ENCODE data around the gene MED12. TPM values are rescaled to one million over a fixed set of nuclear protein-coding genes. Genes with fewer than 3 reads are reported as not detected.

The MED12 gene
- total RNA-seq, 4 donors from 2014 or later: 26.5 to 41.4 (median 40.0) TPM

GRCh38 chrX:71154641-71155040, 36.2 kb downstream of the MED12 start:
- in situ Hi-C loops (cut with MboI; ENCODE audit: low pct_ligation_motif_present in 1 of 4, low pct_unique_long_range_greater_than_20kb in 1 of 4, low sequenced_read_pairs in 3 of 4): loop anchor here in 2 of 4 donors (25.0 kb wide), 2 partner anchors 167 to 392 kb away; no protein-coding TSS in a partner anchor
- H3K27me3 ChIP-seq: no peaks in the 10 kb centered on the region

GRCh38 chrX:71158603-71159002, 40.2 kb downstream of the MED12 start:
- no peaks in the 10 kb centered on the region for H3K9me3 ChIP-seq
- H3K36me3 ChIP-seq: no peaks in the 10 kb centered on the region
- WGBS, 2 donors (ENCODE audit: low coverage in 1 of 2): 90% methylated on average over 6 of the region's 6 CpGs; no CpG with 5 or more reads in 1 of the 2 donors
- H3K4me1 ChIP-seq: no peaks in the 10 kb centered on the region
- TF ChIP-seq POLR2AphosphoS5 (IDR thresholded peaks at IDR 0.05): no peak
- no peak for TF ChIP-seq CTCF (IDR thresholded peaks at IDR 0.05)
- no peak for TF ChIP-seq POLR2A (IDR thresholded peaks at IDR 0.05)
- TF ChIP-seq EP300 (IDR thresholded peaks at IDR 0.05; ENCODE audit: low read depth): no peak
- DNase-seq: no peak
- no peaks in the 10 kb centered on the region for H3K27me3 ChIP-seq
- H3K4me3 ChIP-seq: no peak overlapping the region
- no peak overlapping the region for H3K27ac ChIP-seq
- intact Hi-C loops (cut with DNase I; ENCODE audit: low total_unique reads) (no loop called here), in situ Hi-C loops (cut with MboI; ENCODE audit: low pct_ligation_motif_present in 1 of 4, low pct_unique_long_range_greater_than_20kb in 1 of 4, low sequenced_read_pairs in 3 of 4) (loop anchor here in 2 of 4 donors (25.0 kb wide), 2 partner anchors 171 to 396 kb away; no protein-coding TSS in a partner anchor)

More at GRCh38 chrX:71154641-71155040, 36.2 kb downstream of the MED12 start:
- H3K4me3 ChIP-seq: no peak overlapping the region
- H3K27ac ChIP-seq: no peak overlapping the region
- 57% methylated on average over 3 of the region's 3 CpGs; no CpG with 5 or more reads in 1 of the 2 donors for WGBS, 2 donors (ENCODE audit: low coverage in 1 of 2)
- no peaks in the 10 kb centered on the region for H3K4me1 ChIP-seq
- TF ChIP-seq POLR2AphosphoS5 (IDR thresholded peaks at IDR 0.05) (no peak), EP300 (IDR thresholded peaks at IDR 0.05; ENCODE audit: low read depth) (no peak), POLR2A (IDR thresholded peaks at IDR 0.05) (no peak), CTCF (IDR thresholded peaks at IDR 0.05) (no peak)
- DNase-seq: no peak
- intact Hi-C loops (cut with DNase I; ENCODE audit: low total_unique reads): no loop called here
- no peaks in the 10 kb centered on the region for H3K9me3 ChIP-seq
- H3K36me3 ChIP-seq: no peaks in the 10 kb centered on the region

GRCh38 chrX:71159335-71159734, 40.9 kb downstream of the MED12 start:
- H3K27ac ChIP-seq: no peak overlapping the region
- no peak overlapping the region for H3K4me3 ChIP-seq
- TF ChIP-seq CTCF (IDR thresholded peaks at IDR 0.05) (no peak), EP300 (IDR thresholded peaks at IDR 0.05; ENCODE audit: low read depth) (no peak), POLR2AphosphoS5 (IDR thresholded peaks at IDR 0.05) (no peak), POLR2A (IDR thresholded peaks at IDR 0.05) (no peak)
- H3K27me3 ChIP-seq: no peaks in the 10 kb centered on the region
- H3K36me3 ChIP-seq: no peaks in the 10 kb centered on the region
- no peak for DNase-seq
- no peaks in the 10 kb centered on the region for H3K4me1 ChIP-seq
- intact Hi-C loops (cut with DNase I; ENCODE audit: low total_unique reads) (no loop called here), in situ Hi-C loops (cut with MboI; ENCODE audit: low pct_ligation_motif_present in 1 of 4, low pct_unique_long_range_greater_than_20kb in 1 of 4, low sequenced_read_pairs in 3 of 4) (loop anchor here in 2 of 4 donors (25.0 kb wide), 2 partner anchors 172 to 397 kb away; no protein-coding TSS in a partner anchor)
- 83% methylated on average over 3 to 5 of the region's 5 CpGs for WGBS, 2 donors (ENCODE audit: low coverage in 1 of 2)
- H3K9me3 ChIP-seq: no peaks in the 10 kb centered on the region

- Histone ChIP-seq H3K4me3 (no peak overlapping the region), H3K27ac (no peak overlapping the region), H3K4me1 (no peaks in the 10 kb centered on the region), H3K36me3 (no peaks in the 10 kb centered on the region), H3K9me3 (no peaks in the 10 kb centered on the region), H3K27me3 (no peaks in the 10 kb centered on the region)
- 79 to 80% methylated on average over 1 to 3 of the region's 3 CpGs for WGBS, 2 donors (ENCODE audit: low coverage in 1 of 2)
- DNase-seq: no peak
- TF ChIP-seq POLR2A (IDR thresholded peaks at IDR 0.05) (no peak), CTCF (IDR thresholded peaks at IDR 0.05) (no peak), EP300 (IDR thresholded peaks at IDR 0.05; ENCODE audit: low read depth) (no peak), POLR2AphosphoS5 (IDR thresholded peaks at IDR 0.05) (no peak)
- in situ Hi-C loops (cut with MboI; ENCODE audit: low pct_ligation_motif_present in 1 of 4, low pct_unique_long_range_greater_than_20kb in 1 of 4, low sequenced_read_pairs in 3 of 4): loop anchor here in 2 of 4 donors (25.0 kb wide), 2 partner anchors 173 to 398 kb away; no protein-coding TSS in a partner anchor
- intact Hi-C loops (cut with DNase I; ENCODE audit: low total_unique reads): no loop called here
These were observed 42.1 kb downstream of the MED12 start for GRCh38 chrX:71160475-71160874.
